ENCODE measurements around the gene COQ4.

COQ4 gene

GRCh38 chr9:128309551-128309950, 13.1 kb upstream of the COQ4 start:
- TF ChIP-seq CTCF (IDR thresholded peaks at IDR 0.05; ENCODE audit: low read depth, low read length), result no peak
- no peak for DNase-seq (ENCODE audit: extremely low read depth, low read depth)

DNA sequence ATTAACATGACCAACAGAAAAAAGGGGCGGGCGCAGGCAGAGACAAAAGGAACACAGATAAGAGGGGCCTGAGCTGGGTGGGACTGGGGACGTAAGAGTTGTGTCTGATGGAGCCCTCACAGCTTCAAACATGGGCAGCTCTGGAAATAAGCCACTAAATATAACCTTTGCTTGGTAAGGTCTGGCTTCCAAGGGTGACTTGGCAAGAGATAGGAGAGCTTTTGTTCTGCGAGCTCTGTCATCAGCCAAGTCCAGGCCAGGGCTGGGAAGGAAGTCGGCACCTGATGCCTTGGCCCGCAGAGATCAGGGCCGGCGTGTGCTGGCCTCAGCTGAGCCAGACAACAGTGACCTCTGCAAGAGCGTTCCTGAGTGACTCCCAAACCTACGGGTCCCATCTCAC, 12.2 kb upstream of the COQ4 start:
- no peak for DNase-seq (ENCODE audit: extremely low read depth, low read depth)
- no peak for TF ChIP-seq CTCF (IDR thresholded peaks at IDR 0.05; ENCODE audit: low read depth, low read length)

DNA sequence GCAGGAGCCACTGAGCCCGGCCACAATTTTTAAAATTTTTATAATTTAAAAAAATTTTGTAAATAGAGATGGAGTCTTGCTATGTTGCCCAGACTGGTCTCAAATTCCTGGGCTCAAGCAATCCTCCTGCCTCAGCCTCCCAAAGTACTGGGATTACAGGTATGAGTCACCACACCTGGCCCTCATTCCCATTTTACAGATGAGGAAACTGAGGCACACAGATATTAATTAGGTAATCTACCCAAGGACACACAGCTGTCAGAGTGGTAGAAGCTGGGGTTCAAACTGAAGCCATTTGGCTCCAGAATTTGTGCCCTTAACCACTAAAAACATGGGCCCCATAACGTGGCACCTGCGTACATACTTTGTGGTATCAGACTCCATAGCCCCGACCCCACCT, 7.9 kb upstream of the COQ4 start:
- TF ChIP-seq CTCF (IDR thresholded peaks at IDR 0.05; ENCODE audit: low read depth, low read length), result no peak
- DNase-seq (ENCODE audit: extremely low read depth, low read depth), result no peak

DNA sequence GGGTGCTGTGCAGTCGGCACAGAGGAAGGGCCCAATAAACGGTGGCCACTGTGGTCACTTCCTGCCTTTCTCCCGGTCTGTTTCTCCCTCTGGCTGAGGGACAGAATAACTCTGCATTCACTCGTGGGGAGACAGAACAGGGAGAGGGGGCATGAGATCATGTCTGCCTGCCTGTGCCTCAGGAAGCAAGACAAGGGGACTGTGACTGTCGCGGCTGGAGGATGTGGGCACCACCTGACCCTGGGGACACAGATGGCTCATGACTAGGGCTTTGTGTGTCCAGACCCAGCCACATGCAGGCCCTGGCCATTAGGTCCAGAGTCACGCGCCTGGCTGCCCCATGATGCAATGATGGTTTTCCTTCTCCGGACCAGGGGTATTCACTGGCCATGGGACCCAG, 6.2 kb upstream of the COQ4 start:
- TF ChIP-seq CTCF (IDR thresholded peaks at IDR 0.05; ENCODE audit: low read depth, low read length), result no peak
- DNase-seq (ENCODE audit: extremely low read depth, low read depth), result no peak

GRCh38 chr9:128317629-128318028, 5.0 kb upstream of the COQ4 start:
- TF ChIP-seq CTCF (IDR thresholded peaks at IDR 0.05; ENCODE audit: low read depth, low read length), result no peak
- no peak for DNase-seq (ENCODE audit: extremely low read depth, low read depth)

GRCh38 chr9:128321343-128321742, 1.3 kb upstream of the COQ4 start:
- no peak for TF ChIP-seq CTCF (IDR thresholded peaks at IDR 0.05; ENCODE audit: low read depth, low read length)
- DNase-seq (ENCODE audit: extremely low read depth, low read depth), result no peak

GRCh38 chr9:128321879-128322403, 698 bp upstream of the COQ4 start:
- TF ChIP-seq CTCF (IDR thresholded peaks at IDR 0.05; ENCODE audit: low read depth, low read length), result no peak
- no peak for DNase-seq (ENCODE audit: extremely low read depth, low read depth)
